Upper lobe of right lung (tissue), 1 donor: ENCODE results near the gene ZFR. TPM values are rescaled to one million over a fixed set of nuclear protein-coding genes. Genes with fewer than 3 reads are reported as not detected.

ENCODE experiments used
- ATAC-seq: fragments of 200-7000 bp; cut with Tn5 transposase; one replicate; pipeline ENCODE4 v1.9.1; 2020; ENCODE audit warnings: mild to moderate bottlenecking, moderate library complexity
- DNase-seq: peaks from one replicate; pipeline ENCODE4 v3.0.0-alpha.2; 2020
- H3K27ac ChIP-seq: fragments of 200-600 bp; one replicate; pipeline ENCODE4 v1.8.0; 2022
- H3K27me3 ChIP-seq: fragments of 200-600 bp; one replicate; pipeline ENCODE4 v1.8.0; 2022; ENCODE audit warnings: mild to moderate bottlenecking
- H3K36me3 ChIP-seq: fragments of 200-600 bp; one replicate; pipeline ENCODE4 v1.8.0; 2022
- H3K4me1 ChIP-seq: fragments of 200-600 bp; one replicate; pipeline ENCODE4 v1.8.0; 2022
- H3K4me3 ChIP-seq: fragments of 200-600 bp; one replicate; pipeline ENCODE4 v1.8.0; 2022; ENCODE audit warnings: mild to moderate bottlenecking
- H3K9me3 ChIP-seq: fragments of 200-600 bp; one replicate; pipeline ENCODE4 v1.8.0; 2022
- CTCF ChIP-seq: fragments of 200-600 bp; IDR thresholded peaks from one replicate; pipeline ENCODE4 v1.8.0; 2022; ENCODE audit warnings: antibody characterized with exemption
- intact Hi-C: fragments of 100-400 bp; cut with DNase I; formaldehyde crosslinking; loops from one replicate; pipeline ENCODE4 v1.11.0; 2022
- total RNA-seq: library from RNA; stranded (reverse); fragmentation: NEBNext Ultra II Directional; extraction: Animal tissue kit (Norgen Biotek cat#: 25700); gene quantifications from one replicate; pipeline ENCODE4 v1.2.1, GENCODE V29; 2021
- donor health status: DM: no; HTN: yes; CAD: no; lungs with severe emphysema.

Gene ZFR
- total RNA-seq, 1 donor from 2014 or later: 60.4 TPM

GRCh38 chr5:32473072-32473471 lies 28.5 kb upstream of the ZFR start:
- no peaks in the 10 kb centered on the region for H3K27me3 ChIP-seq
- no peak overlapping the region for H3K27ac ChIP-seq
- no peaks in the 10 kb centered on the region for H3K9me3 ChIP-seq
- no peak overlapping the region for H3K4me3 ChIP-seq
- no peaks in the 10 kb centered on the region for H3K36me3 ChIP-seq
- no peak for DNase-seq
- no peak for ATAC-seq
- intact Hi-C loops: no loop called here
- no peaks in the 10 kb centered on the region for H3K4me1 ChIP-seq
- no peak for TF ChIP-seq CTCF

DNA sequence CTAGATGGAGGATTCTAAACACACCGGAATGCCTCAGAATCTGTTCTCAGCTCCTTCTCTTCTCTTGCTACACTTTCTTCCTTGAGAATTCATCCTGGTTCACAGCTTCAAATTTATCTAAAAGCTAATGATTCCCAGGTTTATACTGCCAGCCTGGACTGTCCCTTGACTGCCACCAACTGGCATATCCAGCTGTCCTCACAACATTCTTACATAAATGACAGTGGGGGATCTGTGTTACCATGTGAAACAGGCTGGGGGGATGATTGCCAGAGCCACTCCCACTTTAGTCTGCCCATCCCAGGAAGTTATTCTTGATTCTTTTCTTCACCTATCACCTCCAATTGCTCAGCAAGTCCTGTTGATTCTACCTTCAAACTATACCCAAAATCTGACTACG lies 27.2 kb upstream of the ZFR start:
- no peaks in the 10 kb centered on the region for H3K9me3 ChIP-seq
- no peaks in the 10 kb centered on the region for H3K4me1 ChIP-seq
- H3K27ac ChIP-seq: no peak overlapping the region
- ATAC-seq: no peak
- TF ChIP-seq CTCF: no peak
- H3K4me3 ChIP-seq: no peak overlapping the region
- H3K36me3 ChIP-seq: no peaks in the 10 kb centered on the region
- intact Hi-C loops: no loop called here
- no peaks in the 10 kb centered on the region for H3K27me3 ChIP-seq
- DNase-seq: no peak

DNA sequence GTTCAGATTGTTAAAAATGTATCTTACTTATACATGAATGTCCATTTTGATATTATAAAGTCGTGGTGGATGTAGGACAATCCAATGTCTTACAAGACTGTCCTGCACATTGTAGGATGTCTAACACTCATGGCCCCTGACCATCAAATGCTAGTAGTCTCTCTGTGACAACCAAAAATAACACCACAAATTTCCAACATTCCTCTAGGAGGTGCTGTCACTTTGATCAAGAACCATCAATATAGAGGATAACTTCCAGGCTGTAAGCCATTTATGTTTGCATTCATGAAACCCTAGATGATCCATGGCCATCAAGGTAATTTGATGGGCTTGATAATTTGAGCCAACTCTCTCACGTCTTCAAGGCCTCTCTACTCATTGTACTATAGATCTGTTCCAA lies 20.5 kb upstream of the ZFR start:
- DNase-seq (no peak), ATAC-seq (no peak)
- no peaks in the 10 kb centered on the region for H3K27me3 ChIP-seq
- H3K4me1 ChIP-seq: no peaks in the 10 kb centered on the region
- TF ChIP-seq CTCF: no peak
- intact Hi-C loops: no loop called here
- no peaks in the 10 kb centered on the region for H3K36me3 ChIP-seq
- no peaks in the 10 kb centered on the region for H3K9me3 ChIP-seq
- H3K27ac ChIP-seq: no peak overlapping the region
- no peak overlapping the region for H3K4me3 ChIP-seq

DNA sequence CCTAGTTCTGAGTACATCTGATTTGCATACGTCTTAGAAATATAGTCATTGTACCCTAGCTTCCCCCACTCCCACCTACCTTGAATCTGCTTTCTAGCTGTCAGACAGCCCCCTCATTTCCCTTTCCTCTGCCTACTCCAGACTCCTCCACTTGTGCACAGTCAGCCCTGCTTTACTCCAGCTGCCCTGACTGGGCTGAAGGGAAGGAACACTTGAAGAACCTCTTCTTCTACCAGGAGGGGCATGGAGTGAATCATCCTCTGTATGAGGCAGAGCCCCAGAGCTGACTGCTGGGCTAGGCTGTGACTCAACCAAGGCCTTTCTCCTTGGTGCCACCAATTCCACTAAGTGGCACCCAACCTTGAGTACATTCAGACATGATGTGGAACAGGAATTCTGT lies 18.1 kb upstream of the ZFR start:
- Histone ChIP-seq H3K4me1 (no peaks in the 10 kb centered on the region), H3K4me3 (no peak overlapping the region), H3K9me3 (no peaks in the 10 kb centered on the region), H3K27me3 (no peaks in the 10 kb centered on the region), H3K27ac (no peak overlapping the region), H3K36me3 (no peaks in the 10 kb centered on the region)
- TF ChIP-seq CTCF: no peak
- peak; percentile 33 for ATAC-seq
- DNase-seq: no peak
- intact Hi-C loops: no loop called here

DNA sequence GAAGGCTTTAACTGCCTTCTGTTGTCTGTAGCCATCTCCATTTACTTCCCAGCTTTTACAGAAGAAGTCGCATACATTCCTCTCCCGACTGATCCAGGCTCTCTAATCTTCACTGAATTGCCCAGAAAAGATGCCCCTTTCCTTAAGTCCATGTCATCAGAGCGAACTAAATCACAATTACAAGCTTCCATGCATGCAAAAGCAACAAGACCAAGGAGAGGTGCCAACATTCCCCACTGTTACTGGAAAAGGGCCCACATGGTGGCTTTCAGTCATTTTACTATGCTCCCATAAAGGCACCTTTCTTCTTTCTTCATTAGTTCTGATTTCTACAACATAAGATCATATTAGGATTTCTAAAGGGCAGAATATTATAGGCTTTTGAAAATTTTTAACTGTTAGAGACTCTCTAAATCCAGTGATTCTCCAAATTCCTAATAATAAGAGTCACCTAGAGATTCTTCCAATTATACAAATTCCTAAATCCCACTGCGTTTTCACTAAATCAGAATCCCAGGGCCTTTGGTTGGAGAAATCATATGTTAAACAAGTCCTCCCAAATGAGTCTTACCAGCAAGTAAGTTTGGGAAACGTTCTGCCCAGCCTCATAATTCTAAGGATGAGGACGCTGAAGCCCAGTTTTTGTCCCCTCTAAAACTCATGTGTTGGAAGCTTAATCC lies 17.0 kb upstream of the ZFR start:
- DNase-seq: no peak
- ATAC-seq: no peak
- Histone ChIP-seq H3K27ac (no peak overlapping the region), H3K9me3 (no peaks in the 10 kb centered on the region), H3K36me3 (no peaks in the 10 kb centered on the region), H3K4me1 (no peaks in the 10 kb centered on the region), H3K4me3 (no peak overlapping the region), H3K27me3 (no peaks in the 10 kb centered on the region)
- no peak for TF ChIP-seq CTCF
- intact Hi-C loops: no loop called here

GRCh38 chr5:32460702-32461101 lies 16.2 kb upstream of the ZFR start:
- ATAC-seq (no peak), DNase-seq (no peak)
- no peaks in the 10 kb centered on the region for H3K36me3 ChIP-seq
- no peaks in the 10 kb centered on the region for H3K9me3 ChIP-seq
- no peak for TF ChIP-seq CTCF
- H3K4me1 ChIP-seq: no peaks in the 10 kb centered on the region
- no peaks in the 10 kb centered on the region for H3K27me3 ChIP-seq
- intact Hi-C loops: no loop called here
- no peak overlapping the region for H3K4me3 ChIP-seq
- H3K27ac ChIP-seq: no peak overlapping the region
